Osteocyte (in vitro differentiated cells): ENCODE results near the gene BTBD18. TPM values are rescaled to one million over a fixed set of nuclear protein-coding genes. Genes with fewer than 3 reads are reported as not detected.
"Not testable (repeated sequence)": the region's sequence is repeated elsewhere in the genome, so short reads cannot be mapped to it uniquely, and the experiment has no call there.

ENCODE experiments used
- DNase-seq: peaks from one replicate; pipeline ENCODE4 v3.0.0; 2021; ENCODE audit warnings: mixed read lengths; ENCODE audit not compliant: unreplicated experiment; ENCODE audit errors: extremely low spot score
- H3K27ac Mint-ChIP-seq: one replicate; pipeline ENCODE4 v1.8.0; 2021; ENCODE audit warnings: mild to moderate bottlenecking, mixed read lengths; ENCODE audit not compliant: unreplicated experiment
- H3K27me3 Mint-ChIP-seq: one replicate; pipeline ENCODE4 v1.8.0; 2021; ENCODE audit warnings: mixed read lengths; ENCODE audit not compliant: unreplicated experiment
- H3K36me3 Mint-ChIP-seq: one replicate; pipeline ENCODE4 v1.8.0; 2021; ENCODE audit warnings: mixed read lengths; ENCODE audit not compliant: unreplicated experiment
- H3K4me1 Mint-ChIP-seq: one replicate; pipeline ENCODE4 v1.8.0; 2021; ENCODE audit warnings: mixed read lengths; ENCODE audit not compliant: unreplicated experiment
- H3K4me3 Mint-ChIP-seq: one replicate; pipeline ENCODE4 v1.8.0; 2021; ENCODE audit warnings: mild to moderate bottlenecking, moderate library complexity, mixed read lengths; ENCODE audit not compliant: unreplicated experiment
- H3K9me3 Mint-ChIP-seq: one replicate; pipeline ENCODE4 v1.8.0; 2021; ENCODE audit warnings: mixed read lengths; ENCODE audit not compliant: unreplicated experiment
- total RNA-seq: library from RNA; stranded (reverse); gene quantifications from 2 replicates; pipeline ENCODE4 v1.2.1, GENCODE V29; 2021
- TF ChIP-seq, protein P1 (sequence below): fragments of 200-600 bp; sonication (generic); IDR thresholded peaks from 2 replicates; pipeline ENCODE4 v1.5.0; 2021; ENCODE audit warnings: antibody characterized with exemption, mild to moderate bottlenecking, moderate library complexity

The BTBD18 gene
- total RNA-seq, 1 donor from 2014 or later: not detected

- H3K4me1 Mint-ChIP-seq: peaks cover 40% of the 10 kb centered on the region
- TF ChIP-seq, protein P1, sequence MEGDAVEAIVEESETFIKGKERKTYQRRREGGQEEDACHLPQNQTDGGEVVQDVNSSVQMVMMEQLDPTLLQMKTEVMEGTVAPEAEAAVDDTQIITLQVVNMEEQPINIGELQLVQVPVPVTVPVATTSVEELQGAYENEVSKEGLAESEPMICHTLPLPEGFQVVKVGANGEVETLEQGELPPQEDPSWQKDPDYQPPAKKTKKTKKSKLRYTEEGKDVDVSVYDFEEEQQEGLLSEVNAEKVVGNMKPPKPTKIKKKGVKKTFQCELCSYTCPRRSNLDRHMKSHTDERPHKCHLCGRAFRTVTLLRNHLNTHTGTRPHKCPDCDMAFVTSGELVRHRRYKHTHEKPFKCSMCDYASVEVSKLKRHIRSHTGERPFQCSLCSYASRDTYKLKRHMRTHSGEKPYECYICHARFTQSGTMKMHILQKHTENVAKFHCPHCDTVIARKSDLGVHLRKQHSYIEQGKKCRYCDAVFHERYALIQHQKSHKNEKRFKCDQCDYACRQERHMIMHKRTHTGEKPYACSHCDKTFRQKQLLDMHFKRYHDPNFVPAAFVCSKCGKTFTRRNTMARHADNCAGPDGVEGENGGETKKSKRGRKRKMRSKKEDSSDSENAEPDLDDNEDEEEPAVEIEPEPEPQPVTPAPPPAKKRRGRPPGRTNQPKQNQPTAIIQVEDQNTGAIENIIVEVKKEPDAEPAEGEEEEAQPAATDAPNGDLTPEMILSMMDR: no peak
- H3K9me3 Mint-ChIP-seq: no peaks in the 10 kb centered on the region
- peak; percentile 96 for DNase-seq
- peaks cover 4% of the 10 kb centered on the region for H3K36me3 Mint-ChIP-seq
- H3K4me3 Mint-ChIP-seq: peak within 1 kb of the TSS; percentile 98
- H3K27me3 Mint-ChIP-seq: no peaks in the 10 kb centered on the region
- peak within 1 kb of the TSS; percentile 93 for H3K27ac Mint-ChIP-seq
These were observed 39.1 kb downstream of the BTBD18 start, which contains the start of gene TMX2 for GRCh38 chr11:57712256-57713150. Gene TMX2, plus strand, starts transcription at chr11:57712593. Its CDS starts 26 bp downstream, at chr11:57712619.

GRCh38 chr11:57711414-57712255, 40.0 kb downstream of the BTBD18 start, which contains the start of gene MED19:
Gene MED19, minus strand, starts transcription at chr11:57712215. Its CDS starts 36 bp downstream, at chr11:57712179.
- Mint-ChIP-seq H3K27me3 (no peaks in the 10 kb centered on the region), H3K36me3 (peaks cover 4% of the 10 kb centered on the region), H3K4me3 (peak within 1 kb of the TSS; percentile 98), H3K9me3 (no peaks in the 10 kb centered on the region), H3K4me1 (peaks cover 40% of the 10 kb centered on the region), H3K27ac (peak within 1 kb of the TSS; percentile 93)
- no peak for DNase-seq
- TF ChIP-seq, protein P1: no peak

GRCh38 chr11:57709802-57710367, 41.7 kb downstream of the BTBD18 start:
- peaks cover 4% of the 10 kb centered on the region for H3K36me3 Mint-ChIP-seq
- H3K4me1 Mint-ChIP-seq: peaks cover 38% of the 10 kb centered on the region
- TF ChIP-seq, protein P1: no peak
- no peak for DNase-seq
- H3K27ac Mint-ChIP-seq: no peak overlapping the region
- no peak overlapping the region for H3K4me3 Mint-ChIP-seq
- no peaks in the 10 kb centered on the region for H3K27me3 Mint-ChIP-seq
- no peaks in the 10 kb centered on the region for H3K9me3 Mint-ChIP-seq

GRCh38 chr11:57705432-57705831, 46.2 kb downstream of the BTBD18 start:
- not testable (repeated sequence) for H3K27me3 Mint-ChIP-seq, H3K27ac Mint-ChIP-seq, H3K4me3 Mint-ChIP-seq, H3K9me3 Mint-ChIP-seq, H3K4me1 Mint-ChIP-seq, DNase-seq
- peaks cover 28% of the 10 kb centered on the region for H3K36me3 Mint-ChIP-seq

DNA sequence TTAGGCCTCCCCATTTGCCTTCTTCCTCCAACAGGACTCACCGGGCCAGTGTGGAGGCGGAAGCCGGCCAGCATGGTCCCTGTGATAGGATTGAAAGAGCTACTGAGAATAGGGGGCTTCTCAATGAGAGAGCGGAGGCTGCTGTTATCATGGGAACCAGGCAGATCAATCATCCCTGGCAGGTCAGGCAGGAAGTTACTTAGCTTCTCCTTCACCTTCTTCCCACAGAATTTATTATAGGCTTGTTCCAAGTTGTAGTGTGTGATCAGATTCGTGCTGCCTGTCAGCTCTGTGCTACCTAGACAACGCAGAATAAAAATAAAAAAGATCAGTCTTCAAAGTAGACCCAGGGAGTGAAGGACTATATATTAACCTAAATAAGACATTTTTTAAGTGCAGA, 46.7 kb downstream of the BTBD18 start:
- Mint-ChIP-seq H3K9me3 (no peaks in the 10 kb centered on the region), H3K36me3 (peaks cover 32% of the 10 kb centered on the region), H3K27me3 (no peaks in the 10 kb centered on the region), H3K4me1 (peaks cover 7% of the 10 kb centered on the region), H3K4me3 (no peak overlapping the region), H3K27ac (no peak overlapping the region)
- no peak for DNase-seq
- TF ChIP-seq, protein P1: no peak
